ENCODE results near the gene CHRND.

Gene CHRND

GRCh38 chr2:232490221-232491138 lies 35.5 kb upstream of the CHRND start:
- H3K4me3 ChIP-seq (ENCODE audit: low read length), result no peak overlapping the region
- peaks cover 48% of the 10 kb centered on the region for H3K27me3 ChIP-seq (ENCODE audit: insufficient read depth, low read length)
- H3K27ac ChIP-seq (ENCODE audit: low read length), result no peak overlapping the region

GRCh38 chr2:232491139-232491780 lies 34.7 kb upstream of the CHRND start:
- H3K27ac ChIP-seq (ENCODE audit: low read length), result no peak overlapping the region
- H3K9ac ChIP-seq (ENCODE audit: low read depth, low read length), result no peak overlapping the region
- peaks cover 7% of the 10 kb centered on the region; the same call in 1 of the 2 replicates for H3K4me1 ChIP-seq (ENCODE audit: insufficient read depth, low read length)
- no peak overlapping the region for H3K4me3 ChIP-seq (ENCODE audit: low read length)
- H3K27me3 ChIP-seq (ENCODE audit: insufficient read depth, low read length), result peaks cover 40% of the 10 kb centered on the region
- H3K9me3 ChIP-seq (ENCODE audit: insufficient read depth, low read depth, low read length), result no peaks in the 10 kb centered on the region
- no peaks in the 10 kb centered on the region for H3K36me3 ChIP-seq (ENCODE audit: insufficient read depth, low read depth, low read length)

More at GRCh38 chr2:232490221-232491138, 35.5 kb upstream of the CHRND start:
- H3K4me1 ChIP-seq (ENCODE audit: insufficient read depth, low read length), result peaks cover 7% of the 10 kb centered on the region; the same call in 1 of the 2 replicates
- H3K9ac ChIP-seq (ENCODE audit: low read depth, low read length), result no peak overlapping the region
- H3K36me3 ChIP-seq (ENCODE audit: insufficient read depth, low read depth, low read length), result no peaks in the 10 kb centered on the region
- H3K9me3 ChIP-seq (ENCODE audit: insufficient read depth, low read depth, low read length), result no peaks in the 10 kb centered on the region

- no peak overlapping the region for H3K27ac ChIP-seq (ENCODE audit: low read length)
- H3K36me3 ChIP-seq (ENCODE audit: insufficient read depth, low read depth, low read length), result no peaks in the 10 kb centered on the region
- H3K4me1 ChIP-seq (ENCODE audit: insufficient read depth, low read length), result peaks cover 7% of the 10 kb centered on the region; the same call in 1 of the 2 replicates
- H3K9me3 ChIP-seq (ENCODE audit: insufficient read depth, low read depth, low read length), result no peaks in the 10 kb centered on the region
- H3K4me3 ChIP-seq (ENCODE audit: low read length), result no peak overlapping the region
- H3K9ac ChIP-seq (ENCODE audit: low read depth, low read length), result no peak overlapping the region
- peaks cover 29% of the 10 kb centered on the region for H3K27me3 ChIP-seq (ENCODE audit: insufficient read depth, low read length)
Observed at GRCh38 chr2:232492236-232492848, 33.6 kb upstream of the CHRND start.

- Histone ChIP-seq H3K27ac (ENCODE audit: low read length) (no peak overlapping the region), H3K27me3 (ENCODE audit: insufficient read depth, low read length) (peaks cover 24% of the 10 kb centered on the region), H3K9me3 (ENCODE audit: insufficient read depth, low read depth, low read length) (no peaks in the 10 kb centered on the region), H3K4me1 (ENCODE audit: insufficient read depth, low read length) (peaks cover 7% of the 10 kb centered on the region; the same call in 1 of the 2 replicates), H3K9ac (ENCODE audit: low read depth, low read length) (no peak overlapping the region), H3K4me3 (ENCODE audit: low read length) (no peak overlapping the region), H3K36me3 (ENCODE audit: insufficient read depth, low read depth, low read length) (no peaks in the 10 kb centered on the region)
Observed at GRCh38 chr2:232492963-232493700, 32.8 kb upstream of the CHRND start.

GRCh38 chr2:232493701-232494474 lies 32.1 kb upstream of the CHRND start:
- H3K4me1 ChIP-seq (ENCODE audit: insufficient read depth, low read length), result peaks cover 4% of the 10 kb centered on the region; the same call in 1 of the 2 replicates

GRCh38 chr2:232494542-232494941 lies 31.4 kb upstream of the CHRND start:
- no peaks in the 10 kb centered on the region for H3K9me3 ChIP-seq (ENCODE audit: insufficient read depth, low read depth, low read length)
- H3K27ac ChIP-seq (ENCODE audit: low read length), result no peak overlapping the region
- H3K9ac ChIP-seq (ENCODE audit: low read depth, low read length), result no peak overlapping the region
- no peaks in the 10 kb centered on the region for H3K36me3 ChIP-seq (ENCODE audit: insufficient read depth, low read depth, low read length)
- no peak overlapping the region for H3K4me3 ChIP-seq (ENCODE audit: low read length)
- H3K4me1 ChIP-seq (ENCODE audit: insufficient read depth, low read length), result peaks cover 4% of the 10 kb centered on the region; the same call in 1 of the 2 replicates
- peaks cover 16% of the 10 kb centered on the region for H3K27me3 ChIP-seq (ENCODE audit: insufficient read depth, low read length)

More at GRCh38 chr2:232493701-232494474, 32.1 kb upstream of the CHRND start:
- Histone ChIP-seq H3K9ac (ENCODE audit: low read depth, low read length) (no peak overlapping the region), H3K27ac (ENCODE audit: low read length) (no peak overlapping the region), H3K27me3 (ENCODE audit: insufficient read depth, low read length) (peaks cover 16% of the 10 kb centered on the region), H3K36me3 (ENCODE audit: insufficient read depth, low read depth, low read length) (no peaks in the 10 kb centered on the region), H3K9me3 (ENCODE audit: insufficient read depth, low read depth, low read length) (no peaks in the 10 kb centered on the region), H3K4me3 (ENCODE audit: low read length) (no peak overlapping the region)

GRCh38 chr2:232495292-232495691 lies 30.7 kb upstream of the CHRND start:
- no peaks in the 10 kb centered on the region for H3K4me1 ChIP-seq (ENCODE audit: insufficient read depth, low read length)
- no peak overlapping the region for H3K27ac ChIP-seq (ENCODE audit: low read length)
- peaks cover 12% of the 10 kb centered on the region for H3K27me3 ChIP-seq (ENCODE audit: insufficient read depth, low read length)
- H3K9me3 ChIP-seq (ENCODE audit: insufficient read depth, low read depth, low read length), result no peaks in the 10 kb centered on the region
- no peaks in the 10 kb centered on the region for H3K36me3 ChIP-seq (ENCODE audit: insufficient read depth, low read depth, low read length)
- H3K4me3 ChIP-seq (ENCODE audit: low read length), result no peak overlapping the region
- H3K9ac ChIP-seq (ENCODE audit: low read depth, low read length), result no peak overlapping the region

- no peaks in the 10 kb centered on the region for H3K9me3 ChIP-seq (ENCODE audit: insufficient read depth, low read depth, low read length)
Observed at GRCh38 chr2:232496501-232497270, 29.3 kb upstream of the CHRND start.

GRCh38 chr2:232497348-232497747 lies 28.6 kb upstream of the CHRND start:
- H3K4me3 ChIP-seq (ENCODE audit: low read length), result no peak overlapping the region

More at GRCh38 chr2:232496501-232497270, 29.3 kb upstream of the CHRND start:
- Histone ChIP-seq H3K27ac (ENCODE audit: low read length) (no peak overlapping the region), H3K36me3 (ENCODE audit: insufficient read depth, low read depth, low read length) (no peaks in the 10 kb centered on the region), H3K4me1 (ENCODE audit: insufficient read depth, low read length) (no peaks in the 10 kb centered on the region), H3K9ac (ENCODE audit: low read depth, low read length) (no peak overlapping the region), H3K4me3 (ENCODE audit: low read length) (no peak overlapping the region), H3K27me3 (ENCODE audit: insufficient read depth, low read length) (peaks cover 23% of the 10 kb centered on the region)

GRCh38 chr2:232498452-232498851 lies 27.5 kb upstream of the CHRND start:
- H3K4me1 ChIP-seq (ENCODE audit: insufficient read depth, low read length), result 0 out of 2 replicates have a peak, but pooled peaks cover 3% of the 10 kb centered on the region
- peaks cover 39% of the 10 kb centered on the region for H3K27me3 ChIP-seq (ENCODE audit: insufficient read depth, low read length)
- H3K27ac ChIP-seq (ENCODE audit: low read length), result no peak overlapping the region
- H3K36me3 ChIP-seq (ENCODE audit: insufficient read depth, low read depth, low read length), result no peaks in the 10 kb centered on the region
- no peak overlapping the region for H3K4me3 ChIP-seq (ENCODE audit: low read length)
- H3K9ac ChIP-seq (ENCODE audit: low read depth, low read length), result no peak overlapping the region
- no peaks in the 10 kb centered on the region for H3K9me3 ChIP-seq (ENCODE audit: insufficient read depth, low read depth, low read length)

More at GRCh38 chr2:232497348-232497747, 28.6 kb upstream of the CHRND start:
- H3K27me3 ChIP-seq (ENCODE audit: insufficient read depth, low read length), result peaks cover 29% of the 10 kb centered on the region
- H3K9me3 ChIP-seq (ENCODE audit: insufficient read depth, low read depth, low read length), result no peaks in the 10 kb centered on the region
- H3K4me1 ChIP-seq (ENCODE audit: insufficient read depth, low read length), result 0 out of 2 replicates have a peak, but pooled peaks cover 3% of the 10 kb centered on the region
- H3K27ac ChIP-seq (ENCODE audit: low read length), result no peak overlapping the region
- no peak overlapping the region for H3K9ac ChIP-seq (ENCODE audit: low read depth, low read length)
- no peaks in the 10 kb centered on the region for H3K36me3 ChIP-seq (ENCODE audit: insufficient read depth, low read depth, low read length)

All from iPS-20b (cell line).